Keratinocyte (primary cell): ENCODE measurements around the gene PNMT. TPM values are rescaled to one million over a fixed set of nuclear protein-coding genes. Genes with fewer than 3 reads are reported as not detected.

ENCODE experiments used
- DNase-seq: peaks from one replicate; pipeline ENCODE4 v3.0.0-alpha.2; 2011; ENCODE audit warnings: low read depth, missing footprints, low spot score
- FAIRE-seq: peaks from 2 replicates; lab custom pipeline; 2011; peaks lifted over from hg19 to GRCh38; lab: Jason Lieb, UNC
- H2AFZ ChIP-seq: 2 replicates; pipeline ENCODE4 v1.6.0; 2012; ENCODE audit warnings: low read length, control low read depth, inconsistent platforms; ENCODE audit not compliant: control insufficient read depth
- H3K27ac ChIP-seq: 2 replicates; pipeline ENCODE4 v1.5.1; 2011; ENCODE audit warnings: low read length; ENCODE audit not compliant: control insufficient read depth, insufficient read depth
- H3K27me3 ChIP-seq: 3 replicates; pipeline ENCODE4 v1.6.0; 2011; ENCODE audit warnings: low read length; ENCODE audit not compliant: control insufficient read depth, insufficient read depth; ENCODE audit errors: extremely low read depth
- H3K36me3 ChIP-seq, 2 experiments: 2 replicates in 1 of 2; 3 replicates in 1 of 2; pipeline ENCODE4 v1.5.1; 2011; ENCODE audit warnings: low read length in 2 of 2, mild to moderate bottlenecking in 1 of 2; ENCODE audit not compliant: control insufficient read depth in 2 of 2, insufficient read depth in 2 of 2; ENCODE audit errors: extremely low read depth in 1 of 2
- H3K4me1 ChIP-seq: 3 replicates; pipeline ENCODE4 v1.5.1; 2011; ENCODE audit warnings: low read length; ENCODE audit not compliant: control insufficient read depth, insufficient read depth; ENCODE audit errors: extremely low read depth
- H3K4me2 ChIP-seq: 3 replicates; pipeline ENCODE4 v1.6.0; 2011; ENCODE audit warnings: low read depth, low read length; ENCODE audit not compliant: control insufficient read depth, insufficient read depth; ENCODE audit errors: extremely low read depth
- H3K4me3 ChIP-seq, 3 experiments: fragments of 200-600 bp in 1 of 3; sonication (generic) in 1 of 3; 2 replicates in 2 of 3; 3 replicates in 1 of 3; pipeline ENCODE4 v1.5.1; 2011 to 2016; ENCODE audit warnings: low read length in 3 of 3, mild to moderate bottlenecking in 3 of 3, control low read depth in 2 of 3, inconsistent platforms in 1 of 3, low read depth in 1 of 3, mixed read lengths in 1 of 3, mixed run types in 1 of 3, moderate library complexity in 1 of 3; ENCODE audit not compliant: control insufficient read depth in 2 of 3, insufficient read depth in 2 of 3; ENCODE audit errors: extremely low read depth in 1 of 3
- H3K79me2 ChIP-seq: 2 replicates; pipeline ENCODE4 v1.6.0; 2012; ENCODE audit warnings: low read length; ENCODE audit not compliant: control insufficient read depth, insufficient read depth
- H3K9ac ChIP-seq: 3 replicates; pipeline ENCODE4 v1.6.0; 2011; ENCODE audit warnings: low read length; ENCODE audit not compliant: control insufficient read depth, insufficient read depth; ENCODE audit errors: extremely low read depth
- H3K9me1 ChIP-seq: 3 replicates; pipeline ENCODE4 v1.6.0; 2011; ENCODE audit warnings: low read length; ENCODE audit not compliant: control insufficient read depth, insufficient read depth; ENCODE audit errors: extremely low read depth
- H3K9me3 ChIP-seq: 2 replicates; pipeline ENCODE4 v1.5.1; 2012; ENCODE audit warnings: low read depth, low read length; ENCODE audit not compliant: control insufficient read depth
- H4K20me1 ChIP-seq: 3 replicates; pipeline ENCODE4 v1.6.0; 2011; ENCODE audit warnings: low read length; ENCODE audit not compliant: control insufficient read depth, insufficient read depth; ENCODE audit errors: extremely low read depth
- EZH2 ChIP-seq: IDR thresholded peaks from one replicate; pipeline ENCODE4 v1.6.1; 2012; ENCODE audit warnings: inconsistent platforms, mild to moderate bottlenecking, low read length, moderate library complexity
- dilution Hi-C: fragments of 300-500 bp; cut with MboI; formaldehyde crosslinking; loops from one replicate; pipeline ENCODE4 v1.7.0; 2020; ENCODE audit warnings: low sequenced_read_pairs; ENCODE audit not compliant: extremely low pct_ligation_motif_present
- polyA plus RNA-seq, 5 experiments: library from polyadenylated mRNA; depleted of rRNA in 3 of 5; stranded (reverse) in 3 of 5; stranded (forward) in 1 of 5; unstranded in 1 of 5; fragments of >200 nt; gene quantifications; 1 replicate in 1 of 5; 2 replicates in 3 of 5; 3 replicates in 1 of 5; pipeline versions ENCODE4 v1.2.1 to v1.2.3, GENCODE V29; 2011 to 2012; ENCODE audit warnings: missing spikeins in 2 of 5, low read depth in 1 of 5, low replicate concordance in 1 of 5
- TF ChIP-seq, protein P1 (sequence below), 3 experiments: IDR thresholded peaks in 1 of 3; conservative IDR thresholded peaks in 1 of 3; optimal IDR thresholded peaks in 1 of 3; 2 replicates in 2 of 3; 3 replicates in 1 of 3; pipeline versions ENCODE3 to v1.5.1; 2011; ENCODE audit warnings: low read length in 3 of 3, mild to moderate bottlenecking in 3 of 3, moderate library complexity in 2 of 3, control low read depth in 1 of 3, inconsistent platforms in 1 of 3; ENCODE audit not compliant: insufficient read depth in 2 of 3; ENCODE audit errors: extremely low read depth in 1 of 3

The PNMT gene
- polyA plus RNA-seq, 1 donor (not counting 4 experiments of a cell fraction or from before 2014, with no cell fraction given) = not detected

DNA sequence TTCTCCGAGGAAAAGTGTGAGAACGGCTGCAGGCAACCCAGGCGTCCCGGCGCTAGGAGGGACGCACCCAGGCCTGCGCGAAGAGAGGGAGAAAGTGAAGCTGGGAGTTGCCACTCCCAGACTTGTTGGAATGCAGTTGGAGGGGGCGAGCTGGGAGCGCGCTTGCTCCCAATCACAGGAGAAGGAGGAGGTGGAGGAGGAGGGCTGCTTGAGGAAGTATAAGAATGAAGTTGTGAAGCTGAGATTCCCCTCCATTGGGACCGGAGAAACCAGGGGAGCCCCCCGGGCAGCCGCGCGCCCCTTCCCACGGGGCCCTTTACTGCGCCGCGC is 31.5 kb downstream of the PNMT start, which contains the start of gene ERBB2:
TSS of gene ERBB2 (plus strand) at position 247 of the 330 bp plus-strand sequence. CDS start 175 bp downstream, outside the sequence.
- peak within 1 kb of the TSS; percentile 44 for H3K27ac ChIP-seq
- H2AFZ ChIP-seq = peak within 1 kb of the TSS; percentile 76
- no peaks in the 10 kb centered on the region for H3K9me3 ChIP-seq
- peaks cover 0 to 2% of the 10 kb centered on the region in 2 experiments for H3K36me3 ChIP-seq
- peak within 1 kb of the TSS; percentile 76 for H3K9ac ChIP-seq
- peaks cover 20% of the 10 kb centered on the region for H3K79me2 ChIP-seq
- peak within 1 kb of the TSS; percentile 82 for H3K4me2 ChIP-seq
- DNase-seq (no peak), FAIRE-seq (peak; percentile 88)
- peaks cover 17% of the 10 kb centered on the region for H3K4me1 ChIP-seq
- H3K4me3 ChIP-seq = peak within 1 kb of the TSS; percentile 79 to 90 (median 87)
- dilution Hi-C loops = no loop called here
- H3K9me1 ChIP-seq = no peaks in the 10 kb centered on the region
- H3K27me3 ChIP-seq = no peaks in the 10 kb centered on the region
- TF ChIP-seq, protein P1, sequence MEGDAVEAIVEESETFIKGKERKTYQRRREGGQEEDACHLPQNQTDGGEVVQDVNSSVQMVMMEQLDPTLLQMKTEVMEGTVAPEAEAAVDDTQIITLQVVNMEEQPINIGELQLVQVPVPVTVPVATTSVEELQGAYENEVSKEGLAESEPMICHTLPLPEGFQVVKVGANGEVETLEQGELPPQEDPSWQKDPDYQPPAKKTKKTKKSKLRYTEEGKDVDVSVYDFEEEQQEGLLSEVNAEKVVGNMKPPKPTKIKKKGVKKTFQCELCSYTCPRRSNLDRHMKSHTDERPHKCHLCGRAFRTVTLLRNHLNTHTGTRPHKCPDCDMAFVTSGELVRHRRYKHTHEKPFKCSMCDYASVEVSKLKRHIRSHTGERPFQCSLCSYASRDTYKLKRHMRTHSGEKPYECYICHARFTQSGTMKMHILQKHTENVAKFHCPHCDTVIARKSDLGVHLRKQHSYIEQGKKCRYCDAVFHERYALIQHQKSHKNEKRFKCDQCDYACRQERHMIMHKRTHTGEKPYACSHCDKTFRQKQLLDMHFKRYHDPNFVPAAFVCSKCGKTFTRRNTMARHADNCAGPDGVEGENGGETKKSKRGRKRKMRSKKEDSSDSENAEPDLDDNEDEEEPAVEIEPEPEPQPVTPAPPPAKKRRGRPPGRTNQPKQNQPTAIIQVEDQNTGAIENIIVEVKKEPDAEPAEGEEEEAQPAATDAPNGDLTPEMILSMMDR (optimal IDR thresholded peaks at IDR 0.05 in 1 of 3, IDR thresholded peaks at IDR 0.05 in 1 of 3, conservative IDR thresholded peaks at IDR 0.05 in 1 of 3; ENCODE audit: extremely low read depth in 1 of 3, insufficient read depth in 2 of 3, low read length in 3 of 3) = no peak
- TF ChIP-seq EZH2 = no peak
- no peaks in the 10 kb centered on the region for H4K20me1 ChIP-seq

DNA sequence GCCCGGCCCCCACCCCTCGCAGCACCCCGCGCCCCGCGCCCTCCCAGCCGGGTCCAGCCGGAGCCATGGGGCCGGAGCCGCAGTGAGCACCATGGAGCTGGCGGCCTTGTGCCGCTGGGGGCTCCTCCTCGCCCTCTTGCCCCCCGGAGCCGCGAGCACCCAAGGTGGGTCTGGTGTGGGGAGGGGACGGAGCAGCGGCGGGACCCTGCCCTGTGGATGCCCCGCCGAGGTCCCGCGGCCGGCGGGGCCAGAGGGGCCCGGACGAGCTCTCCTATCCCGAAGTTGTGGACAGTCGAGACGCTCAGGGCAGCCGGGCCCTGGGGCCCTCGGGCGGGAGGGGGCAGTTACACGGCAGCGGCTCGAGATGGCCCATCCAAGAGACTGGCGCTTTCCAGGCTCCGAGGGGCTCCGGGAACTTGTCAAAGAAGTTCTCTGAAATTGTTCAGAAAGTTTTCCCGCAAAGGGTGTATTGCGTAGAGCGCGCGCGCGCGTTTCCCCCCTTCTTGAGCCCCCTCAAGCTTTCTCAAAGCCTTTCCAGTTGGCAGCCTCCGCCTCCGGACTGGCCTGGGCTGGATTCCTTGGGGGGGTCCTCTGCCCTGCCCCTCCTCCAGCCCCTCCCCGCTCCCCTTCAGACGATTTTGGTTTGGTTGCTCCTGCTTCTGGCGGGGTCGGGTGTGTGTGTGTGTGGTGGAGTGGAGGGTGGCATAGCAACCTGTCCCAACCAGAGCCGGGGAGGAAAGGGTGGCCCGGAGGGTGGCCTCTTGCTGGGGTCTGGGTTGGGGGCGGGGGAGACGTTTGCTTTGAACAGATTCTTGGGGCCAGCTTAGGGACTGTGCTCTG is 32.1 kb downstream of the PNMT start:
- Histone ChIP-seq H3K9ac (peak overlapping the region; percentile 76), H3K9me1 (peaks cover 2% of the 10 kb centered on the region), H3K4me2 (peak overlapping the region; percentile 80), H3K27ac (peak overlapping the region; percentile 9), H4K20me1 (no peaks in the 10 kb centered on the region), H3K4me1 (peaks cover 23% of the 10 kb centered on the region), H3K4me3 (peak overlapping the region; percentile 79 to 90 (median 87)), H3K36me3 (no peaks in the 10 kb centered on the region), H3K27me3 (no peaks in the 10 kb centered on the region), H3K9me3 (no peaks in the 10 kb centered on the region), H2AFZ (peak overlapping the region; percentile 31), H3K79me2 (peaks cover 22% of the 10 kb centered on the region)
- TF ChIP-seq, protein P1 (optimal IDR thresholded peaks at IDR 0.05 in 1 of 3, IDR thresholded peaks at IDR 0.05 in 1 of 3, conservative IDR thresholded peaks at IDR 0.05 in 1 of 3; ENCODE audit: extremely low read depth in 1 of 3, insufficient read depth in 2 of 3, low read length in 3 of 3) = no peak
- no peak for TF ChIP-seq EZH2
- dilution Hi-C loops = no loop called here
- DNase-seq = no peak
- no peak for FAIRE-seq
